Bronchial epithelial cell (primary cell): Measurements from ENCODE around the gene AHNAK. TPM values are rescaled to one million over a fixed set of nuclear protein-coding genes. Genes with fewer than 3 reads are reported as not detected.
"Not testable (repeated sequence)": the region's sequence is repeated elsewhere in the genome, so short reads cannot be mapped to it uniquely, and the experiment has no call there.

Experiments
- DNase-seq: peaks from one replicate; pipeline ENCODE4 v3.0.0-alpha.2; 2010; ENCODE audit warnings: low read depth
- FAIRE-seq: peaks from 2 replicates; lab custom pipeline; 2011; peaks lifted over from hg19 to GRCh38; lab: Jason Lieb, UNC
- H3K27me3 ChIP-seq: 2 replicates; pipeline ENCODE4 v1.5.1; 2011; ENCODE audit warnings: low read length; ENCODE audit not compliant: control insufficient read depth, insufficient read depth
- H3K36me3 ChIP-seq: 2 replicates; pipeline ENCODE4 v1.5.1; 2011; ENCODE audit warnings: low read length; ENCODE audit not compliant: control insufficient read depth, insufficient read depth
- H3K4me3 ChIP-seq: 2 replicates; pipeline ENCODE4 v1.5.1; 2011; ENCODE audit warnings: mild to moderate bottlenecking, low read depth, low read length, control low read depth
- CTCF ChIP-seq: IDR thresholded peaks from 2 replicates; pipeline ENCODE4 v1.5.1; 2011; ENCODE audit warnings: mild to moderate bottlenecking, moderate library complexity, low read length, control low read depth, inconsistent platforms; ENCODE audit not compliant: insufficient read depth, severe bottlenecking
- total RNA-seq: library from RNA; depleted of rRNA; stranded (reverse); fragments of >200 nt; gene quantifications from 2 replicates; pipeline ENCODE4 v1.2.1, GENCODE V29; 2014

AHNAK gene
- total RNA-seq, 1 donor from 2014 or later: 354 TPM

- DNase-seq: no peak
- no peak for FAIRE-seq
- no peak for TF ChIP-seq CTCF
- no peaks in the 10 kb centered on the region for H3K27me3 ChIP-seq
- H3K4me3 ChIP-seq: no peak overlapping the region
- no peaks in the 10 kb centered on the region for H3K36me3 ChIP-seq
Measured at GRCh38 chr11:62452261-62452660, 94.3 kb downstream of the AHNAK start.

GRCh38 chr11:62451241-62451621, 95.4 kb downstream of the AHNAK start:
- no peak overlapping the region for H3K4me3 ChIP-seq
- no peak for DNase-seq
- H3K36me3 ChIP-seq: no peaks in the 10 kb centered on the region
- no peak for TF ChIP-seq CTCF
- no peaks in the 10 kb centered on the region for H3K27me3 ChIP-seq
- FAIRE-seq: no peak

- no peaks in the 10 kb centered on the region for H3K27me3 ChIP-seq
- TF ChIP-seq CTCF: no peak
- DNase-seq: no peak
- no peak for FAIRE-seq
- H3K4me3 ChIP-seq: no peak overlapping the region
- no peaks in the 10 kb centered on the region for H3K36me3 ChIP-seq
Measured at GRCh38 chr11:62450543-62451240, 95.9 kb downstream of the AHNAK start.

GRCh38 chr11:62449912-62450311, 96.7 kb downstream of the AHNAK start:
- not testable (repeated sequence) for H3K36me3 ChIP-seq, FAIRE-seq, H3K27me3 ChIP-seq, DNase-seq, H3K4me3 ChIP-seq

GRCh38 chr11:62449451-62449851, 97.2 kb downstream of the AHNAK start:
- no peaks in the 10 kb centered on the region for H3K27me3 ChIP-seq
- no peak for TF ChIP-seq CTCF
- H3K36me3 ChIP-seq: no peaks in the 10 kb centered on the region
- FAIRE-seq: no peak
- DNase-seq: peak; percentile 10
- no peak overlapping the region for H3K4me3 ChIP-seq

- Histone ChIP-seq H3K36me3 (no peaks in the 10 kb centered on the region), H3K4me3 (no peak overlapping the region), H3K27me3 (no peaks in the 10 kb centered on the region)
- TF ChIP-seq CTCF: no peak
- no peak for DNase-seq
- FAIRE-seq: no peak
Measured at GRCh38 chr11:62446091-62446490, 100.5 kb downstream of the AHNAK start.
